SK-N-SH (cell line): ENCODE data around the gene RAPGEF1.

ENCODE experiments used
- EP300 ChIP-seq, 2 experiments: IDR thresholded peaks; 2 replicates each; pipeline versions ENCODE4 v1.4.0 to v1.6.1; 2012; ENCODE audit warnings: borderline replicate concordance in 1 of 2, low read depth in 1 of 2, low read length in 1 of 2
- GABPA ChIP-seq: IDR thresholded peaks from 2 replicates; pipeline ENCODE4 v1.4.0; 2012; ENCODE audit warnings: low read depth, mild to moderate bottlenecking
- MXI1 ChIP-seq: IDR thresholded peaks from 2 replicates; pipeline ENCODE4 v1.6.1; 2012; ENCODE audit warnings: mild to moderate bottlenecking, low read depth, low read length, improper control_type of control experiment
- NFIC ChIP-seq: IDR thresholded peaks from 2 replicates; pipeline ENCODE4 v1.4.0; 2012; ENCODE audit warnings: borderline replicate concordance
- RAD21 ChIP-seq: IDR thresholded peaks from 2 replicates; pipeline ENCODE4 v1.6.1; 2012; ENCODE audit warnings: mild to moderate bottlenecking, low read length
- RCOR1 ChIP-seq: fragments of 150-350 bp; IDR thresholded peaks from 2 replicates; pipeline ENCODE4 v1.6.1; 2017; ENCODE audit warnings: antibody characterized with exemption, low read length
- SMC3 ChIP-seq: IDR thresholded peaks from 2 replicates; pipeline ENCODE4 v1.6.1; 2012; ENCODE audit warnings: low read depth, low read length, improper control_type of control experiment
- TAF1 ChIP-seq: IDR thresholded peaks from 2 replicates; pipeline ENCODE4 v1.6.1; 2012; ENCODE audit warnings: low read depth, mild to moderate bottlenecking, low read length, moderate library complexity, borderline replicate concordance
- TF ChIP-seq, protein P1 (sequence below): fragments of 200-600 bp; sonication (generic); IDR thresholded peaks from 2 replicates; pipeline ENCODE4 v1.6.1; 2017; ENCODE audit warnings: antibody characterized with exemption, mild to moderate bottlenecking, moderate library complexity
- TF ChIP-seq, protein P2 (sequence below): fragments of 150-350 bp; IDR thresholded peaks from 2 replicates; pipeline ENCODE4 v1.6.1; 2017; ENCODE audit warnings: antibody characterized with exemption, low read length, low read depth, borderline replicate concordance
- TF ChIP-seq, protein P3 (sequence below): IDR thresholded peaks from 2 replicates; pipeline ENCODE4 v1.4.0; 2012; ENCODE audit warnings: low read depth, borderline replicate concordance

DNA sequence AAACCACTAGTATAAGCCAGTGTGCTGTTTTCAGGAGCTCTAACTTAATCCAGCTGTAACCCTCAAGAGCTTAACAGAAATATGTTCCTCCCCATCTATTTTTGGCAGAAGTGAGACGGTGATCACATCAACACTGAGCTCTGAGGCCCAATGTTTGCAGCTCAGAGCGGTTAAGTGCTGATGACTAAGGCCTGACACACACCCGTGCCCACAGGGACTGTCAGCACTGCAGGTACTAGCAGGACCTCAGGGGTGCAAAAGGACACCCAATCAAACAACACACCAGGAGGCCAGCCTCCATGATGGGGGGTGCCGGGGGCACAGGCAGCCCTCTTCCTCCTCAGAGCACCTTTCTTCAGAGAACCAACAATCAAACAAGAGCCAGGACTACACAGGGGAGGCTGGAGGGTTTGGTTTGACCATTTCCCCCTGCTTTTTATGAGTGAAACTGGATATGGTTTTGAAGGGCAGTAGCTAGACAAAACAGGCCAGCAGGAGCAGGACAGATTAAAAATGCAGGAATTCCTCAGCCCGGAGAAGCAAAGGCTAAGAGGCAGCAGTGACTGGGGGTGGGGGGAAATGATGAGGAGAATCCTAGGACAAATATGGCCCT, 61.3 kb downstream of the RAPGEF1 start:
- TF ChIP-seq, protein P1, sequence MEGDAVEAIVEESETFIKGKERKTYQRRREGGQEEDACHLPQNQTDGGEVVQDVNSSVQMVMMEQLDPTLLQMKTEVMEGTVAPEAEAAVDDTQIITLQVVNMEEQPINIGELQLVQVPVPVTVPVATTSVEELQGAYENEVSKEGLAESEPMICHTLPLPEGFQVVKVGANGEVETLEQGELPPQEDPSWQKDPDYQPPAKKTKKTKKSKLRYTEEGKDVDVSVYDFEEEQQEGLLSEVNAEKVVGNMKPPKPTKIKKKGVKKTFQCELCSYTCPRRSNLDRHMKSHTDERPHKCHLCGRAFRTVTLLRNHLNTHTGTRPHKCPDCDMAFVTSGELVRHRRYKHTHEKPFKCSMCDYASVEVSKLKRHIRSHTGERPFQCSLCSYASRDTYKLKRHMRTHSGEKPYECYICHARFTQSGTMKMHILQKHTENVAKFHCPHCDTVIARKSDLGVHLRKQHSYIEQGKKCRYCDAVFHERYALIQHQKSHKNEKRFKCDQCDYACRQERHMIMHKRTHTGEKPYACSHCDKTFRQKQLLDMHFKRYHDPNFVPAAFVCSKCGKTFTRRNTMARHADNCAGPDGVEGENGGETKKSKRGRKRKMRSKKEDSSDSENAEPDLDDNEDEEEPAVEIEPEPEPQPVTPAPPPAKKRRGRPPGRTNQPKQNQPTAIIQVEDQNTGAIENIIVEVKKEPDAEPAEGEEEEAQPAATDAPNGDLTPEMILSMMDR: no peak
- TF ChIP-seq SMC3 (no peak), TAF1 (no peak; the same call in 1 of the 2 replicates), RAD21 (no peak), NFIC (peak; percentile 85), GABPA (no peak), RCOR1 (no peak), MXI1 (no peak), EP300 (IDR thresholded peaks at IDR 0.05; ENCODE audit: borderline replicate concordance in 1 of 2, low read depth in 1 of 2, low read length in 1 of 2) (peak in 1 of 2 experiments; percentile 81; a peak in 2 of 4 replicates)
- TF ChIP-seq, protein P2, sequence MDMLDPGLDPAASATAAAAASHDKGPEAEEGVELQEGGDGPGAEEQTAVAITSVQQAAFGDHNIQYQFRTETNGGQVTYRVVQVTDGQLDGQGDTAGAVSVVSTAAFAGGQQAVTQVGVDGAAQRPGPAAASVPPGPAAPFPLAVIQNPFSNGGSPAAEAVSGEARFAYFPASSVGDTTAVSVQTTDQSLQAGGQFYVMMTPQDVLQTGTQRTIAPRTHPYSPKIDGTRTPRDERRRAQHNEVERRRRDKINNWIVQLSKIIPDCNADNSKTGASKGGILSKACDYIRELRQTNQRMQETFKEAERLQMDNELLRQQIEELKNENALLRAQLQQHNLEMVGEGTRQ: no peak
- TF ChIP-seq, protein P3, sequence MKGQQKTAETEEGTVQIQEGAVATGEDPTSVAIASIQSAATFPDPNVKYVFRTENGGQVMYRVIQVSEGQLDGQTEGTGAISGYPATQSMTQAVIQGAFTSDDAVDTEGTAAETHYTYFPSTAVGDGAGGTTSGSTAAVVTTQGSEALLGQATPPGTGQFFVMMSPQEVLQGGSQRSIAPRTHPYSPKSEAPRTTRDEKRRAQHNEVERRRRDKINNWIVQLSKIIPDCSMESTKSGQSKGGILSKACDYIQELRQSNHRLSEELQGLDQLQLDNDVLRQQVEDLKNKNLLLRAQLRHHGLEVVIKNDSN: no peak
